MCF 10A (cell line): ENCODE data around the gene CAPS. TPM values are rescaled to one million over a fixed set of nuclear protein-coding genes. Genes with fewer than 3 reads are reported as not detected.

Experiments used
- BruUV-seq: library from RNA; stranded (reverse); fragments of 400-500 nt; replicated peaks from 2 replicates; lab custom pipeline; 2021; lab: Mats Ljungman, UMichigan
- CTCF ChIA-PET: fragments of 300-600 bp; sonication (Branson Sonifier 250); formaldehyde crosslinking; extraction: SDS; loops from one replicate; lab custom pipeline; 2021; ENCODE audit warnings: antibody characterized with exemption, inconsistent platforms; lab: Yijun Ruan, JAX
- POLR2A ChIA-PET: fragments of 300-600, 350-650 bp; sonication (Branson Sonifier 250); formaldehyde crosslinking; extraction: SDS; loops from one replicate; lab custom pipeline; 2020; ENCODE audit warnings: antibody characterized with exemption, inconsistent platforms; lab: Yijun Ruan, JAX
- DNase-seq: peaks from one replicate; pipeline ENCODE4 v3.0.0-alpha.2; 2018; ENCODE audit not compliant: unreplicated experiment
- H3K27ac Mint-ChIP-seq: one replicate; pipeline ENCODE4 v1.8.0; 2022; ENCODE audit warnings: mild to moderate bottlenecking, low read depth, mixed read lengths; ENCODE audit not compliant: unreplicated experiment
- H3K27me3 Mint-ChIP-seq: one replicate; pipeline ENCODE4 v1.8.0; 2022; ENCODE audit warnings: mixed read lengths; ENCODE audit not compliant: insufficient read depth, unreplicated experiment
- H3K36me3 Mint-ChIP-seq: one replicate; pipeline ENCODE4 v1.8.0; 2022; ENCODE audit warnings: mild to moderate bottlenecking, moderate library complexity, mixed read lengths; ENCODE audit not compliant: insufficient read depth, unreplicated experiment
- H3K4me1 Mint-ChIP-seq: one replicate; pipeline ENCODE4 v1.8.0; 2022; ENCODE audit warnings: mixed read lengths; ENCODE audit not compliant: insufficient read depth, unreplicated experiment
- H3K4me3 Mint-ChIP-seq: one replicate; pipeline ENCODE4 v1.8.0; 2022; ENCODE audit warnings: mild to moderate bottlenecking, moderate library complexity, mixed read lengths; ENCODE audit not compliant: unreplicated experiment
- H3K9me3 Mint-ChIP-seq: one replicate; pipeline ENCODE4 v1.8.0; 2022; ENCODE audit warnings: mixed read lengths; ENCODE audit not compliant: unreplicated experiment
- CTCF ChIP-seq: fragments of 200-600 bp; IDR thresholded peaks from one replicate; pipeline ENCODE4 v1.8.0; 2022; ENCODE audit warnings: antibody characterized with exemption, mild to moderate bottlenecking; ENCODE audit not compliant: unreplicated experiment
- intact Hi-C: fragments of 100-400 bp; cut with micrococcal nuclease; formaldehyde crosslinking; loops from 2 replicates; pipeline ENCODE4 v1.14.1; 2022
- total RNA-seq: library from RNA; stranded (reverse); gene quantifications from 2 replicates; pipeline ENCODE4 v1.2.3, GENCODE V29; 2022

The CAPS gene
- total RNA-seq, 1 experiment from 2014 or later: 7.3 TPM

- intact Hi-C loops: no loop called here
- DNase-seq: no peak
- Mint-ChIP-seq H3K36me3 (peaks cover 61% of the 10 kb centered on the region), H3K27me3 (no peaks in the 10 kb centered on the region), H3K27ac (no peak overlapping the region), H3K9me3 (no peaks in the 10 kb centered on the region), H3K4me1 (peaks cover 6% of the 10 kb centered on the region), H3K4me3 (no peak overlapping the region)
- BruUV-seq: no TSS peak
- CTCF ChIA-PET: interaction anchor here (0.6 kb wide), 1 partner anchor 19 kb away, joined by 3 read pairs; no protein-coding TSS in a partner anchor
- no peak for TF ChIP-seq CTCF
- POLR2A ChIA-PET: no interaction called here
Observed at GRCh38 chr19:5916181-5916708, 2.2 kb downstream of the CAPS start.

- Mint-ChIP-seq H3K4me3 (no peak overlapping the region), H3K36me3 (peaks cover 70% of the 10 kb centered on the region), H3K27me3 (no peaks in the 10 kb centered on the region), H3K9me3 (no peaks in the 10 kb centered on the region), H3K27ac (no peak overlapping the region), H3K4me1 (peaks cover 6% of the 10 kb centered on the region)
- no peak for TF ChIP-seq CTCF
- intact Hi-C loops: no loop called here
- ChIA-PET POLR2A (interaction anchor here (0.6 kb wide), 1 partner anchor 123 kb away, joined by 3 read pairs; no protein-coding TSS in a partner anchor), CTCF (interaction anchor here (0.6 kb wide), 1 partner anchor 11 kb away, joined by 3 read pairs; no protein-coding TSS in a partner anchor)
- no peak for DNase-seq
- BruUV-seq: no TSS peak
Observed at GRCh38 chr19:5917431-5918107, 3.5 kb downstream of the CAPS start.

GRCh38 chr19:5918463-5919079, 4.5 kb downstream of the CAPS start:
- no TSS peak for BruUV-seq
- Mint-ChIP-seq H3K4me1 (peaks cover 6% of the 10 kb centered on the region), H3K9me3 (no peaks in the 10 kb centered on the region), H3K36me3 (peaks cover 67% of the 10 kb centered on the region), H3K27me3 (no peaks in the 10 kb centered on the region), H3K27ac (no peak overlapping the region), H3K4me3 (no peak overlapping the region)
- intact Hi-C loops: no loop called here
- POLR2A ChIA-PET: interaction anchor here (0.8 kb wide), 1 partner anchor 144 kb away, joined by 3 read pairs; no protein-coding TSS in a partner anchor
- CTCF ChIA-PET: interaction anchor here (0.5 kb wide), 1 partner anchor 30 kb away, joined by 5 read pairs; no protein-coding TSS in a partner anchor
- no peak for DNase-seq
- TF ChIP-seq CTCF: no peak

- ChIA-PET POLR2A (interaction anchor here (0.7 kb wide), 1 partner anchor 1252 kb away, joined by 3 read pairs; no protein-coding TSS in a partner anchor), CTCF (interaction anchor here (0.6 kb wide), 1 partner anchor 442 kb away, joined by 3 read pairs; no protein-coding TSS in a partner anchor)
- peaks cover 71% of the 10 kb centered on the region for H3K36me3 Mint-ChIP-seq
- no peak for DNase-seq
- H3K4me3 Mint-ChIP-seq: no peak overlapping the region
- intact Hi-C loops: no loop called here
- BruUV-seq: no TSS peak
- no peaks in the 10 kb centered on the region for H3K9me3 Mint-ChIP-seq
- no peak overlapping the region for H3K27ac Mint-ChIP-seq
- no peak for TF ChIP-seq CTCF
- H3K4me1 Mint-ChIP-seq: no peaks in the 10 kb centered on the region
- no peaks in the 10 kb centered on the region for H3K27me3 Mint-ChIP-seq
Observed at GRCh38 chr19:5921516-5922160, 7.6 kb downstream of the CAPS start.
